Hematopoietic multipotent progenitor cell (in vitro differentiated cells): ENCODE results near the gene PCGF3. TPM values are rescaled to one million over a fixed set of nuclear protein-coding genes. Genes with fewer than 3 reads are reported as not detected.

Experiments
- DNase-seq, 3 donors: peaks; one replicate each; pipeline ENCODE4 v3.0.0-alpha.2; 2011 to 2015; ENCODE audit warnings: low read depth in 2 of 3, low spot score in 2 of 3
- total RNA-seq: library from RNA; depleted of rRNA; stranded (reverse); fragments of >200 nt; gene quantifications from one replicate; pipeline ENCODE4 v1.2.3, GENCODE V29; 2012

PCGF3 gene, protein sequence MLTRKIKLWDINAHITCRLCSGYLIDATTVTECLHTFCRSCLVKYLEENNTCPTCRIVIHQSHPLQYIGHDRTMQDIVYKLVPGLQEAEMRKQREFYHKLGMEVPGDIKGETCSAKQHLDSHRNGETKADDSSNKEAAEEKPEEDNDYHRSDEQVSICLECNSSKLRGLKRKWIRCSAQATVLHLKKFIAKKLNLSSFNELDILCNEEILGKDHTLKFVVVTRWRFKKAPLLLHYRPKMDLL
- 51.2 TPM for total RNA-seq

DNA sequence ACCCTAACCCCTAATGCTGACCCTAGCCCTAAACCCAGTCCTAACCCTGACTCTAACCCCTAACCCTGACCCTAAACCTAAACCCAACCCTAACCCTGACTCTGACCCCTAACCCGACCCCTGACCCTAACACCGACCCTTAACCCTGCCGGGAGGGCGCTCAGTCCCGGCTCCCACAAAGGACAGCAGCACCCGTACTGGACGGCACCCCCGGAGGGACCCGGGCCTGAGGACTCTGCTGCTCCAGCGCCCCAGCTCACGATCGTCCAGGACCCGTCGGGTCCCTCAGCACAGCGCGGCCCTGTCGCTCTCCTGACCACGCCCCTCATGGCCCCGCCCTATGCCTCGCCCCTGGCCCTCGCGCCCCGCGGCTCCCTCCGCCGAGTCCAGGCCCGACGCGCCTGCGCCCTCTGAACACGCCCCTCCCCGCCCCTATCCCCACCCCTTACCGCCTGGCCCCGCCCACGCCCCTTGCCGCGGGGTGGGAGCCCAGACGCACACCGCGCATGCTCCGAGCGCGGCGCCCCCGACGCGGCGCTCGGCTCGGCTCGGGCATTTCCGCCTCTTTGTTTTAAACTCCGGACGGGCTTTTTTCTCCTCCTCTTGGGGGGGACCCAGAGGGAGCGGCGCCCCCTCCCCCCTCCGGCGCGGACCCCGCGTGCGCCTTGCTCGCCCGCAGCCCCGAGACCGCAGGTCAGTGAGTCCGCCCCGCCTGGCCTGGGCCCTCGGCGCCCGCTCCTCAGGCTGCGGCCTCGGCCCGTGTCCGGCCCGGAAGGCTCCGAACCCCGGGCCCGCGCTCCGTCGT lies at the start of gene PCGF3:
PCGF3 (plus strand) TSS at position 555 of the 805 bp plus-strand sequence. CDS start 27,849 bp downstream, outside the sequence.
- DNase-seq: peak; percentile 86 to 96 (median 94)

DNA sequence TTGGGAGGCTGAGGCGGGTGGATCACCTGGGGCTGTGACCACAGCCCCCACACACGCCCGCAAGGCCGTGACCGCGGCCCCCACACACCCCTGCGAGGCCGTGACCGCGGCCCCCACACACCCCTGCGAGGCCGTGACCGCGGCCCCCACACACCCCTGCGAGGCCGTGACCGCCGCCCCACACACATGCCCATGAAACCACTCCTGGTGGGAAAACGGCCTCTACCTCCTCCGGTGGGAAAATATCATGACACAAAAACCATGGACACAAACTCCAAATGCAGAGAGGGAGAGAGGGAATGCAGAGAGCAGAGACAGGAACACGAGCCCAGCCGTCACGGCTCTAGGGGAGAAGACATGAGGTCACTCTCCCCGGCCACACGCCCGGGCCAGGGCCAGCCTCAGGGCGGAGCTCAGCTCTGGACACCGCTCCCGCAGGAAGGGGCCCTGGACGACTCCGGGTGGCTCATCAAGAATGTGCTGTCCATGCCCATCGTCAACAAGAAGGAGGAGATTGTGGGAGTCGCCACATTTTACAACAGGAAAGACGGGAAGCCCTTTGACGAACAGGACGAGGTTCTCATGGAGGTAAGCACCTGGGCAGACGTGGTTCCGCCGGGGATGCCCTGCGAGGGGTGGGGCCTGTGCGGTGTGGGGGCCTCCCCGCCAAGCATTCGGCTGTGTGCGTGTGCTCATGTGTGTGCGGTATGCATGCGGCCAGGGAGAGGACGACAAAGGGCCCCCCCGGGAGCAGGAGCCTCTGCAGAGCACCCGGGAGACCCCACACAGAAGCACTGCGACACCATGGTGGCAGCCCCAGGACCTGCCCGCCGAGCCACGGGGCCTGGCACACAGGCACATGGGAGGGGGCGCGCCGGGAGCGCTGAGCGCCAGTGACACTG lies 48.9 kb upstream of the PCGF3 start:
- DNase-seq: no peak

DNA sequence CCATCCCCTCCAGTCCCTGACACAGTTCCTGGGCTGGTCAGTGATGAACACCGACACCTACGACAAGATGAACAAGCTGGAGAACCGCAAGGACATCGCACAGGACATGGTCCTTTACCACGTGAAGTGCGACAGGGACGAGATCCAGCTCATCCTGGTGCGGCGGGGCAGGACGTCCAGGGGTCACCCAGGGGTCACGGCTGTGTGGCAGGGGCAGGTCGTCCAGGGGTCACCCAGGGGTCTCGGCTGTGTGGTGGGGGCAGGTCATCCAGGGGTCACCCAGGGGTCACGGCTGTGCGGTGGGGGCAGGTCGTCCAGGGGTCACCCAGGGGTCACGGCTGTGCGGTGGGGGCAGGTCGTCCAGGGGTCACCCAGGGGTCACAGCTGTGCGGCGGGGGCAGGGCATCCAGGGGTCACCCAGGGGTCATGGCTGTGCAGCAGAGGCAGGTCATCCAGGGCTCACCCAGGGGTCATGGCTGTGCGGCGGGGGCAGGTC lies 48.2 kb upstream of the PCGF3 start:
- DNase-seq: no peak

DNA sequence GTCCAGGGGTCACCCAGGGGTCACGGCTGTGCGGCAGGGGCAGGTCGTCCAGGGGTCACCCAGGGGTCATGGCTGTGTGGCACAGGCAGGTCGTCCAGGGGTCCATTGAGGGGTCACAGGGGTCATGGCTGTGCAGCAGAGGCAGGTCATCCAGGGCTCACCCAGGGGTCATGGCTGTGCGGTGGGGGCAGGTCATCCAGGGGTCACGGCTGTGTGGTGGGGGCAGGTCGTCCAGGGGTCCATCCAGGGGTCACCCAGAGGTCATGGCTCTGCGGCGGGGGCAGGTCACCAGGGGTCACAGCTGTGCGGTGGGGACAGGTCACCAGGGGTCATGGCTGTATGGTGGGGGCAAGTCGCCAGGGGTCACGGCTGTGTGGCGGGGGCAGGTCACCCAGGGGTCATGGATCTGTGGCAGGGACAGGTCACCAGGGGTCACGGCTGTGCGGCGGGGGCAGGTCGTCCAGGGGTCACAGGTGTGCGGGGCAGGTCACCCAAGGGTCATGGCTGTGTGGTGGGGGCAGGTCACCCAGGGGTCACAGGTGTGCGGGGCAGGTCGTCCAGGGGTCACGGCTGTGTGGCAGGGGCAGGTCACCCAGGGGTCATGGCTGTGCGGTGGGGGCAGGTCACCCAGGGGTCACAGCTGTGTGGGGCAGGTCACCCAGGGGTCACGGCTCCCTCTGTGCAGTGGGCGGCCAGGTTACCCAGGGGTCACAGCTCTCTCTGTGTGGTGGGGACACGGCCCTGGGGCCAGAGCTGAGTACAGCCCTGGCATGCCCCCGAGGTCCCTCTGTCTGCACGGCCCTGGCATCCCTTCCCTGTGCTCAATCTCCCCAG lies 47.6 kb upstream of the PCGF3 start:
- DNase-seq: no peak

DNA sequence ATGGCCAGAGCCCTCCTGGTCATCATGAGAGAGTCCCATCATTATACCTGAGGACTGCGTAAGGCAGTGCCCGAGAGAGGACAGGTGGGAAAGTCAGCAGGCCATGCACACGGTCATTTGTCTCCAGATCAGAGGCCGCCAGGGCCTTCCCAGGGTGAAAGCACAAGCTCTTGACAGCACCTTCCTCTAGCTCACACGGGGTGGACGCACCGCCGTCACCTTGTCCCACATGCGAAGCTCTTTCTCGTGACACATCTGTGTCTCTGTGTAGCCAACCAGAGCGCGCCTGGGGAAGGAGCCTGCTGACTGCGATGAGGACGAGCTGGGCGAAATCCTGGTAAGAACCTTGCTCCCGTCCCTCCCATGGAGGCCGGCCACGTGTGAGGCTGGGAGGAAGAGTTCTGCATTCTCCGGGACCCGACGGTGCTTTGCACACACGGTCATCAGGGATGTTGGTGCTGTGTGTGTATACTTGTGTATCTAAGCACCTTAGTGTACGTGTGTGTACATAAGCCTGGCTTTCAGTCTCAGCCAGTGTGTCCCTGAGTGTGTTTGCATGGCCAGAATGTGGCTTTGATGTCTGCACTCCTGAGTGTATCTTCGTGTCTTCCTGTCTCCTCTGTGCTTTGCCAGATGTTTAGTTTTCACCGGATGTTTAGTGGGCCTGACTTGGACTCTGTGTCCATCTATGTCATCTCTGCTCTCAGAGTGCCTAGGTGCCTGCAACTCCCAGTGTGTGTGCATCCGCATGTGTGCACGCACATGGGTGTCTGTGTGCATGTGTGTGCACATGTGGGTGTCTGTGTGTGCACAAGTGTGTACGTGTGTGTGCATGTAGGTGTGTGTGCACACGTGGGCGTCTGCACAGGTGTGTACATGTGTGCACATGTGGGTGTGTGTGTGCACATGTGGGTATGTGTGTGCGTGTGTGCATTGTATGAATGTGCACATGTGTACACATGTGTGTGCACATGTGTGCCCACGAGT lies 46.7 kb upstream of the PCGF3 start:
- DNase-seq: no peak

DNA sequence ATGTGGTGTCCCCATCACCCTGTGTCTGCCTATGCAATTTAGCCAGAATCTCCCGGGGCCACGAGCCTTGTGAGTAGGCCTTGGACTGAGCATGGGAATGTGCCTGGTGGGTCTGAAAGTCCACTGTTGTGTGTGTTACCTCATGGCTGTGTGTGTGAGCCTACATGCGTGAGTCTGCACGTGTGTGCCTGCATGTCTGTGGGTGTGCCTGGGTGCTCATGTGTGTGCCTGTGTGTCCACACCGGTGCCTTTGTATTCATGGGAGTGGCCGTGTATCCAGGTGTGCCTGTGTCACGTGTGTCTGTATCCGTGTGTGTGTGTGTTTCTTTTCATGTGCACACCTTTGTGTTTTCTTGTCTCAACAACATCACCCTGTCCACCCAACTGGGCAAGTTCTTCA lies 45.8 kb upstream of the PCGF3 start:
- DNase-seq: no peak

DNA sequence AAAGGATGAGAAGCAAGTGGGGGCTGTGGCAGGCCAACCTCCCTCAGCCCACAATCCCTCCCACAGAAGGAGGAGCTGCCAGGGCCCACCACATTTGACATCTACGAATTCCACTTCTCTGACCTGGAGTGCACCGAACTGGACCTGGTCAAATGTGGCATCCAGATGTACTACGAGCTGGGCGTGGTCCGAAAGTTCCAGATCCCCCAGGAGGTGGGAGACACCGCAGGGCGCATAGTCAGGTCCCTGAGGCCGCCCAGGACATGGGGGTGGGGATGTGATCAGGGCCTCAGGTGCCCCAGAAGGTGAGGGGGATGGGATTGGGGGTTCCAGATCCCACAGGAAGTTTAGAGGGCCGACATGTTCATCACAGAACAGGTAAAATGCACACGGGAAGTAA lies 45.2 kb upstream of the PCGF3 start:
- DNase-seq: no peak

DNA sequence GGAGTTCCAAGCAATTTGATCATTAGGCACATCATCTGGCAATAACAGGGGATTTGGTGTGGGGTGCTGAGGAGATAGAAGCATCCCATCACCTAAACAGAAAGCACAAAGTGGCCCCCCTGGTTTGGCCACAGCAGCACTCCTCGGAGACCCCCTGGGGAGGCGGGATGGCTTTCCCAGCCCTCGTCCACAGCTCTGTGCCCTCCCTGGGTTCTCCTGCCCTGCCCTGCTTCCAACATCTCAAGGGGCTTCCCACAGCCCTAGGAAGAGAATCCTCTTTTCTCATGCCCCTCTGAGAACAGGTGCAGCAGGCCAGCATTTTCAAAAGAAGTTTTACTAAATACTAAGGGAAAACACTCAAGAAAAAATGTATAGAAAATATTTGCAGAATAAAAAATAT lies 44.4 kb upstream of the PCGF3 start:
- no peak for DNase-seq

DNA sequence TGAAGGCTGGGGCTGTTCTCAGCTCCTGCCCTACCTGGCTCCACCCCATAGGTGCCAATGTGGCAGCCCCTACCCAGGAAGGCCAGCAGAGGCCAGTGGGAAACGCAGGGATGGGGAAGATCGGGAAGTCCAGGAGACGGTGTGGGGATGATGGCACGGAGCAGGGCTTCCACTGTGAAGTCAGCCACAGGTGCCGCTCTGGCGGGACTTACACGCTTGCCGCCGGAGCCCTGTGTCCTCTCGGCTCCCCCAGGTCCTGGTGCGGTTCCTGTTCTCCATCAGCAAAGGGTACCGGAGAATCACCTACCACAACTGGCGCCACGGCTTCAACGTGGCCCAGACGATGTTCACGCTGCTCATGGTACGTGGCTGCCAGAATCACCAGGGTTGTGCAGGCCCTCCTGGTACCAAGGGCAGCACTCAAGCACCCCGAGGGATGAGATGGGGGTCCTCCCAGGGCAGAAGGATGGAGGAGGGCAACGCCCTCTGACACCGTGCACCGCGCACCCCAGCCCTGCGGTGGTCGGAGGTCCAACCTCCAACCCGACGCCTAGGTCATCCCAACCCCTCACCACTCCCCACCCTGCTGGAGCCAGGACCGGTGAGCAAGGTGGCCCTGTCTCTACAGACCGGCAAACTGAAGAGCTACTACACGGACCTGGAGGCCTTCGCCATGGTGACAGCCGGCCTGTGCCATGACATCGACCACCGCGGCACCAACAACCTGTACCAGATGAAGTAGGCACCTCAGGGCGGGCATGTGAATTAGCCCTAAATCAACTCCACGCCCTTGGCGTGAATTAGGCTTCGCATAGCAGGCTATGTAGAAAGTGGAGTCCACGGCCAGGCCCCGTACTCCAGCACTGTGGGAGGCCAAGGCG lies 43.5 kb upstream of the PCGF3 start:
- DNase-seq: no peak

DNA sequence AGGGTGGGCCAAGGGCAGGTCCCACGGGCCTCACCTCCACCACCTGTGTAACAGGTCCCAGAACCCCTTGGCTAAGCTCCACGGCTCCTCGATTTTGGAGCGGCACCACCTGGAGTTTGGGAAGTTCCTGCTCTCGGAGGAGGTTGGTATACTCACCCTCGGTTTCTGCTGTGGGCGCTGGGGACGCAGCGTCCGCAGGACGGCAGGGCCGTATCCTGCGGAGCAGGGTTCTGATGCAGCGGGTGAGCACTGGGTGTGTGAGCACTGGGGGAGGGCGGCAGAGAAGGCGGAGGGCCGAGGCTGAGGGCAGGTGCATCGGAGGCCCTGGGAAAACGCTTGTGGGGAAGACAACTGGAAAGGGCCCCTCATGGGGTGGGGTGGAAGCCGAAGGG lies 42.6 kb upstream of the PCGF3 start:
- DNase-seq: no peak

DNA sequence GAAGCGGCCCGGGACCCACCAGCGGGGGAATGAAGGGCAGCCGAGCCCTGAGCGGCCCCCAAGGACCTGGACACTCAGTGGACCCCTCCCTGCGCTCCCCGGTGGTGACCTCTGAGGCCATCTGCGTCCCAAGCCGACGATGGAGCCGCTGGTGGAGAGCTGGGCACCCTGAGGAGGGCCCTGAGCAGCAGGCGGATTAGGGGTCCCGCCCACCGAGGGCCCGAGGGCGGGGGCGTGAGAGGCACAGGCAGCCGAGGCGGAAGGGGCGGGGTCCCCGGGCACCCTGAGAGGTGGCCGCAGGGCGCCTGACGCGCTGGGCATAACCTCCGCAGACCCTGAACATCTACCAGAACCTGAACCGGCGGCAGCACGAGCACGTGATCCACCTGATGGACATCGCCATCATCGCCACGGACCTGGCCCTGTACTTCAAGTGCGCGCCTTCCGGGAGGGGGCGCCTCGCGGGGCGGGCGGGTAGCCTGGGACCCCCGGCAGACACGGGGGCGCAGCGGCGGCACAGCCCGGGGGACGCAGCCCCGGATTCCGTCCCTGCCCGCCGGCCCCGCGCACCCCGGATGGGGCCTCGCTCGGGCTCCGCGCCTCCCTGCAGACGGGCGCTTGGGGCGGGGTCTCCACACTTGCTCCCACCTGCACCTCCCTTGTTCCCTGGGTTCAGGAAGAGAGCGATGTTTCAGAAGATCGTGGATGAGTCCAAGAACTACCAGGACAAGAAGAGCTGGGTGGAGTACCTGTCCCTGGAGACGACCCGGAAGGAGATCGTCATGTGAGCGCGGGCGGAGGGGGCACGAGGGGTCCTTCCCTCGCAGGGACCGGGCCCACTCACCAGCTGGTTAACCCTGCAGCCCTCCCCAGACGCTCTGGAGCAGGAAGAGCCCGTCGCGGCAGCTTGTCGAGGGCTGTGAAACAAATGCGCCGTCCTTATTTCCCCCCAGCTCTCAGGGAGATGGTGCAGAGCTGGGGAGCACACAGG lies 41.9 kb upstream of the PCGF3 start:
- peak in 2 of 3 donors; percentile 81 to 88 for DNase-seq

DNA sequence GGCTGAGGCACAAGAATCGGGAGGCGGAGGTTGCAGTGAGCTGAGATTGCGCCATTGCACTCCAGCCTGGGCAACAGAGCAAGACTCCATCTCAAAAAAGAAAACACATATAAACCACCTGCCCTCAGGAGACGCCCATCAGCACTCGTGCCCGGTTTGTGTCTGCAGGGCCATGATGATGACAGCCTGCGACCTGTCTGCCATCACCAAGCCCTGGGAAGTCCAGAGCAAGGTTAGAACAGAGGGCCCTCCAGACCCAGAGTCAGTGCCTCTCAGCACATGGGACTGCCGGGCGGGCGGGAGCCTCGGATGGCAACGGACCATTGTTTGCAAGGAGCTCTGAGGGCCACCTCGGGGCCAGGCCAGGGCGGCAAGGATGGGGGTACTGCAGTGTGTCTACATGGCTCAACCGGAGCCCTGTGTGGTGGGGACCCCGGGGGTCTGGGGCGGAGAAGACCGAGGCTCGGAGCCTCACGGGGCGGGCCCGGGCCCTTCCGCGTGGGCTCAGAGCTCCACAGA lies 40.9 kb upstream of the PCGF3 start:
- DNase-seq: no peak

DNA sequence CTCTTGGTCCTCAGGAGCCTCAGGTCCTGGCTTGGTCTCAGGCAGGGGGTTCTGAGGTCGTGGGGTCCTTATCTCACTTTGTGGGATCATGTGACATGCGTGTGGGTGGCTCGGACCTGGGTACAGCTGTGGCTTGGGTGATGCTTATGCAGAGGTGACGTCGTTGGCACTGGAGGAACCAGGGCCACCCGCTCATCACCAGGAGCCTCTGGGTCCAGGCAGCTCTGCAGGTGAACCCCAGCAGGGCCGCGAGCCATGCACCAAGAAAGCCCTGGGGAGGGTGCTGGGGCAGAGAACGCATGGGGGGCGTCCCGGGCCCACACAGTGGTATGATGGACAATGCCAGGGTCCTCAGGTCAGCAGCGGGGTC lies 40.3 kb upstream of the PCGF3 start:
- DNase-seq: no peak

DNA sequence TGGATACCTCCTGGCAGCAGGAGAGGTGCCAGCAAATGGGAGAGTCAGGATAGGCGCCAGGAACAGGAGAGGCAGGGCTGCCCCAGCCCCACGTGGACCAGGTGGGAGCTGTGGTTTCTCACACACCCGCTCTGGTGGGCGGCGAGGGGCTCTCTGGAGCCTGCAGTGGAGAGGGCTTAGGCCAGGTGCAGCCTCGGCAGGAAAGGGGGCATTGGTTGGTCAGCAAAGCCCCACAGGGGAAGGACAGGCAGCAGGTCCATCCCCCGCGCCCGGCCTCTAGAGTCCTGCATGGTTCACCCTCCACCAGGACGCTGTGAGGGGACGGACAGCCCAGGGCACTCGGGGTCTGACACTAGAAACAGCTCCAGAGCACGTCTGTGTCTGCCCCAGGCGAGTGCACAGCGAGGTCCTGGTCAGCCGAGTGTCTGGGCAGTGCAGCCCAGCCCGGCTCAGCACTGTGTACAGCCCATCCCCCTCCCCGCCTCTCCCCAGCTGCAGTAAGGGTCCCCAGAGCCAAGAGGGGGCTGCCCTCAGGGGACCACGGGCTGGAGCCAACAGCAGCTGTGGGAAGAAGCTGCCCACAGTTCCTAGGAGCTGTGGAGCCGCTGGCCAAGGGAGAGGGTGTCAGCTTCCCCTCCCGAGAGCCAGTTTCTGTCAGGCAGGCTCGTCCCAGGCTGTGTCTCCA lies 39.7 kb upstream of the PCGF3 start:
- DNase-seq: no peak

DNA sequence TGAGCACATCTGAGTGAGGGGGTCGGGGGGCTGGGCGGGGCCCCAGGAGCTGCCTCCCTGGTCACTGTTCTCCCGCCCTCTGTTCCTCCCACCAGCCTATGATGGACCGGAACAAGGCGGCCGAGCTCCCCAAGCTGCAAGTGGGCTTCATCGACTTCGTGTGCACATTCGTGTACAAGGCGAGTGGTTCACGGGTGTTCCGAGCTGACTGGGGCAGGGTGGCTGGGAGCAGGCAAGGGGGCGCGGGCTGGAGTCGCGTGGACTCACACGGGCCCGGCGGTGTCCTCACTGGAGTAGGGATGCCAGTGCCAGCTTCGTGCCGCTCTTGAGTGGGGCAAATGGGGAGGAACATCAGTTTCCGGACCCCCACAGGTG lies 39.2 kb upstream of the PCGF3 start:
- DNase-seq: no peak
